ENCODE results near the gene CDK6.

DNA sequence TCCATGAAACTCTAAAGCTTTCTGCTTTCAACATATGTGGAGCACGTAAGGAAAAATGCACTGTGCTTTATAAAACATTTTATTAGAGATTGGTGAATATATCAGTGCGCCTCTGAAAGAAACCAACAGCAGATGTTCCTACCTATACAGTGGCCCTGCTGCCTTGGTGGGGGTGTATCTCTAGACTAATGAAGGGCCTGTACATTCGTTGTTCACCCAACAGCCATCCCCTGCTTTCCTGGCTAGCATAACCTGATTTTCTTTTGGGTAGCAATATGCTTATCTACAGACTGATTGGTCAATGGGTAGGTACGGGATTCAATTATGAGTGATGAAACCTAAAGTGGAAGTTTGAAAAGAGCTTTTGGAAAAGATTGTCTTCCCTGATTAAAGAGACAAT is 126.5 kb downstream of the CDK6 start:
- TF ChIP-seq, protein P1, sequence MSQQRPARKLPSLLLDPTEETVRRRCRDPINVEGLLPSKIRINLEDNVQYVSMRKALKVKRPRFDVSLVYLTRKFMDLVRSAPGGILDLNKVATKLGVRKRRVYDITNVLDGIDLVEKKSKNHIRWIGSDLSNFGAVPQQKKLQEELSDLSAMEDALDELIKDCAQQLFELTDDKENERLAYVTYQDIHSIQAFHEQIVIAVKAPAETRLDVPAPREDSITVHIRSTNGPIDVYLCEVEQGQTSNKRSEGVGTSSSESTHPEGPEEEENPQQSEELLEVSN (IDR thresholded peaks at IDR 0.05; ENCODE audit: borderline replicate concordance, low read depth) = no peak
- TF ChIP-seq MAFK (IDR thresholded peaks at IDR 0.05; ENCODE audit: partially characterized antibody) = no peak

Data from A549 (cell line).